T-helper 22 cell (primary cell): Measurements from ENCODE around the gene ABCC9.

Source experiments
- DNase-seq: peaks from one replicate; pipeline ENCODE4 v3.0.0-alpha.2; 2020; ENCODE audit warnings: low read depth

The ABCC9 gene

GRCh38 chr12:21940549-21941505 is at the start of gene ABCC9:
Gene ABCC9 (minus strand): TSS chr12:21941426. CDS start chr12:21936674, 4,752 bp downstream.
- DNase-seq, result no peak

DNA sequence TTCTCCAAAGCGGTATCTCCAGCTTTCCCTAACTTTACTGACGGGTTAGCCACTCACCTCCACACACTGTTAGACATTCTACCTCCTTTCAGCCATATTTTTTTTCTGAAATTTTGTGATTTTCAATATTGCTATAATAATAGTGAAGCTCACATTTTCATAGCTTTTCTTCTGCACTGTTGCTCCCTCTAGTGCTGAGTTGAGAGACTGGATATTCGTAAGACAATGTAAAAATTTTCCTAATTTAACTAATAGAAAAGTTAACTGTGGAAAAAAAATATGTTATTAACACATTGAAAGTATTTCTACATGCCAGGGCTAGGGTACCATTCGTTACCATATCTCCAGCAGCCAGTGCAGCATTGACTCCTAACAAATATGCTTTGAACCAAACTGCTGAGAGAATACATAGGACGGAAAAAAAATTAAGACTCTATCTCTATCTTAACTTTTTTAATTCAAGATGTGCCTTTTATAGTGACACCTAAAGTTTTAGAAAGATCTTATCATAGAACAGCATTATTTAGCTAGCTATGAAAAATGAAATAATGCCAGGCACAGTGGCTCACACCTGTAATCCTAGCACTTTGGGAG is 48.7 kb upstream of the ABCC9 start:
- DNase-seq, result no peak

GRCh38 chr12:21988619-21989018 is 47.4 kb upstream of the ABCC9 start:
- DNase-seq, result no peak

DNA sequence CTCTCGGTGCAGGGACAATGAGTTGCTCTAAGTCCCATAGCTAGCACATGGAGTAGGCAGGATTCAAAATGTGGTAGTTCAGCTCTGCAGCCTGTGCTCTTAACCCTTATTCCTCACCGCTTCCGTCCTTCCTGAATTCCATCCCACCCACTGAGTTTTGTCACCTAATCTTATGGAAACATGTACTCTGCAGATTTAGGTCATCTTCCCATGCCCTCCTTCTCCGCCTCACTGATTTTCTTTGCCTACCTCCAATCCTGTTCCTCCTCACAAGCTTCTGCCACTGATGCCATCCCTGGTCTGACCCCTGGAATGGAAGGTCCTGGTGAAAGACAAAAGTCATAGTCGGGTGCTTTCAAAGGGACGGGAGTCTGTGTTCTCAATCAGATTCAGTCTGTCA is 46.5 kb upstream of the ABCC9 start:
- no peak for DNase-seq

GRCh38 chr12:21985155-21985554 is 43.9 kb upstream of the ABCC9 start:
- DNase-seq, result no peak

- DNase-seq, result no peak
These were observed 43.1 kb upstream of the ABCC9 start for GRCh38 chr12:21984375-21984774.

DNA sequence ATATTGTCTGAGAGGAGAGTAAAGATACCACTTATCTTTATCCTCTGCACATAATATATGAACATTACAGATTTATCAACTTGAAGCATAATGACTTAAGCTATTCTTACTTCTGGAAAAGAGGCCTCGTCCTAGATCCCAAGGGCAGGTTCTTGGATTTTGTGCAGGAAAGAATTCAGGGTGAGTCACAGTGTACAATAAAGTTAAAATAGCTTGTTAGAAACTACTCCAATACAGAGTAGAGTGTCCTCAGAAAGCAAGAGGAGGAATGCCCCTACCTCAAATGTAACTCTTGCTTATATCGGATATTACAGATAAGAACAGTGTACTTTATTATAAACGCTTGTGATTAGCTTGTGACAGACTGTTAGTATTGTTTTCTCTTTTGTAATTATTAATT is 41.9 kb upstream of the ABCC9 start:
- no peak for DNase-seq

DNA sequence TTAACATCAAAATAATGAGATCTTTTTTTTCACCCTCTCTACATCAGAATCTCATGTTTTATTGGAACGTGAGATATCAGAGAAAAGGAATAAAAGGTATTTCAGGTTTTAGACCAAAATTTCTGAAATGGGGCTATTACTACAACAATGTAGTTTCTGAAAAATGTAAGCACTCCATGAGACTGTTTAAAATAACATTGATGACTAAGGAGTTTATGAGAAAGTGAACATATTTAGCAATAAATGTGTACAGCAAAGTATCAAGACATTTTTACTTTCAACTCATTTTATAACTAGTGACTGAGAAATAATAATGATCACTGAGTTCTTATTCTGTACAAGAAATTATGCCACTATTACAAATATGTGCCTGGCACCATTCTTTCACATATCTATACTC is 39.3 kb upstream of the ABCC9 start:
- DNase-seq, result no peak

- no peak for DNase-seq
These were observed 34.1 kb upstream of the ABCC9 start for GRCh38 chr12:21975293-21975692.

DNA sequence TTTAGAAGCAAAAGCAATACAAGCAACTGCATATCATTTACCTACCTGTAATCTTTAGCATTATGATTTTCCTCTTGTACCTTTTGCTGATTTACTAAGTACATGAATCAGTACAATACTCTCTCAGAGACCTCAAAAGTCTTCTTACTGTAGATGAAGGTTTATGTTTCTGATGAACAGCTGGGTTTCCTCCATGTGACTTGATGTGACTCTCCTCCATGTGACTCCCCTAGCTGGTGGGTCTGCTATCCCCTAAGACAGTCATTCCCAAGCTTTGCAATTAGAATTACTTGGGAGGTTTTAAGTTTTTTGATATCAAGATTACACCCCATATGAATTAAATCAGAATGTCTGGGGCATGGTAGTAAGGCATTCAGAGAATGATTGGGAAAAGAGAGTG is 32.0 kb upstream of the ABCC9 start:
- no peak for DNase-seq

DNA sequence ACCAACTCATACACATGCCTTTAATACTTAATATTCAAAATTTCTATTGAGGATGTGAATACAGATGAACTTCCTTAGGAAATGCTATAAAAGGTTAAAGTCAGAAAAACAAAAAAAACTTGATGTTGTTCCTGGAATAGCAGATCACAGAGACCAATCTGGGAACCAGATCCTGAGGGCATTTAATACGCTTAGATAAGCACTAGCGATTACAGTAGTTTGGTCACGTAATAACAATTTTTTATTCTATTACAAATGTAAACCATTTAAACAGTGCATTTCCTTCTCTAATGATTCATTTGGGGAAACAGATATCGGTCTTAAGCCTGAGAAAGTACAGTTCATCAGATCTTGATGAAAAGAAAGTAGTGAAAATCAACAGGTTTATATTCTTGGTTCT is 30.8 kb upstream of the ABCC9 start:
- DNase-seq, result no peak

DNA sequence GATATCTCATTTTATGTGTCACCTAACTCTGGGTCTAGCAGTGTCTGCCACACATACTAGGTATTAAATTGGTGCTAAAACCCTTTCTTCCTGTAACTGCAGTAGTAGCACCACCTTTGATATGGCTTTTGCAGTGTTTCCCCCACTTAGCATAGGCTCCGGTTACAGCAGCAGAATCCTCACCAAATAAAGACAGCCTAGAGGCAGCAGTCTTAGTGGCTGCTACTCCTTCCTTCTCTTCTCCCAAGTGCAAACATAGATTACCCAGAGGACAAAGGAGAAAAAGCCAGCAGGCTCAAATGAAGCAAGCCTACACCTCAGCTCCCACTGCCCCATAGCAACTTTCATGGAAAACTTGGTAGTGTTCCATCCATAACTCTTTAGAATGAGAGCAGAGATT is 30.1 kb upstream of the ABCC9 start:
- no peak for DNase-seq

- DNase-seq, result no peak
These were observed 21.6 kb upstream of the ABCC9 start for GRCh38 chr12:21962821-21963220.

- DNase-seq, result no peak
These were observed 21.0 kb upstream of the ABCC9 start for GRCh38 chr12:21962236-21962635.

DNA sequence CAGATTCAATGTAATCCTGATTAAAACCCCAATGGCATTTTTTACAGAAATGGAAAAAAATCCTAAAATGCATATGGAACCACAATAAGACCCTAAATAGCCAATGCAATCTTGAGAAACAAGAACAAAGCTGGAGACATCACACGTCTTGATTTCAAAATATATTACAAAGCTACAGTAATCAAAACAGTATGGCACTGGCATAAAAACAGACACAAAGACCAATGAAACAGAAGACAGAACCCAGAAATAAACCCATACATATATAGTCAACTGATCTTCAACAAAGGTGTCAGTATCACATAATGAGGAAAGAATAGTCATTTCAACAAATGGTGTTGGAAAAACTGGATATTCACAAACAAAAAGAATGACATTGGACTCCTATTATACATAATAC is 9.4 kb upstream of the ABCC9 start:
- no peak for DNase-seq

- no peak for DNase-seq
These were observed 7.8 kb upstream of the ABCC9 start for GRCh38 chr12:21949036-21949435.

- no peak for DNase-seq
These were observed 5.8 kb upstream of the ABCC9 start for GRCh38 chr12:21946983-21947382.

GRCh38 chr12:21945002-21945401 is 3.8 kb upstream of the ABCC9 start:
- no peak for DNase-seq

DNA sequence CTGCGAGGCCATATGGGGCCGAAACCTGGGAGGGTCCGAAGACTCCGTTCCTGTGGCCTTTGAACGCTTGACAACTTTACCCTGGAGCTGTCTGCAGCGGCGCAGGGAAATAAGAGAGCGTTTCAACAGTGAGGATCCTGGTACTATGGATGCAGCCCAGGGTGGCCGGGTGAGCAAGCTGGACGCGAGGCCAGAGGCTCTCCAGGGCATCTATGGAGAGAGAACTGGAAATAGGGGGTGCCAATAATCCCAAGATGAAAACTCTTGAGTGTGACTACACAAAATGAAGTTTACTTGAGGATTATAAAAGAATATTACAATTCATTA is 1.1 kb upstream of the ABCC9 start:
- DNase-seq, result no peak

DNA sequence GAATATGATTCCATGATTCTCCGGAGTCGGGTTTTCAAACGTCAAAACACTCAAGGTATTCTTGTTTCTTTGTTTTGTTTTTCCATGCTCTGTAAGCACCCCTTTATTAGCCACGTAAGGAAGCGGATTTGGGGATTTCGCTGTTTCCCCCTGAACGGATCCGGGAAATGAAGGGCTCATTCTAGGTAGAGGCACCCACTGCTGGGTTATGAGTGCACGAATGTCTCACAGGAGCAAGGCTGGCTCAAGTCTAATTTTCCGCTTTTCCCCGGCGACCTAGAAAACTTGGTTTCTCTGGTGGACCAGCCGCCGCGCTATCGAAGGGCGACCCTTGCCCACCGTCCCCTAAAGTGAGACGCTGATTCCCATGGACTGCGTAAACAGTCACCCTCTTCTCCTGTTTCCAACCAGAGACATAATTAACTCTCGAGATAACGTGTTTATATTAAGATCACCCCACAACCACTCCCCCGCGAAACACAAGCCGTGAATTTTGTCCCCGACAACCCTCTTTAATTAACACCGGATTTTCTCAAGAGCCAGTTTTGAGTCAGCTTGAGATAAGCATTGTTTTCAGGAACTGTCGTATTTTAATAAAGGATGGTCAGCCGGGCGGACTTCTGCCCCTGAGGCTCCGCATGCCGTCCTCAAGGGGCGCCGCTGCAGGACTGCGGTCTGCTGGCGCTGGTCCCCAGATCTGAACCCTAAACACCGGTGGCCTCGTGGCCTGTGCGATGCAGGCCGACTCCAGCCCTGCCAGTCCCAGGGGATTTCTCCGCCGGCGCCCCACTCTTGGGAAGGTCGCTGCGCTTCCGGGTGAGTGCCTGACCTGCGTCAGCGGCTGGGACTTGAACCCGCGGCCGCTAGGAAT is 515 bp upstream of the ABCC9 start:
- no peak for DNase-seq

- DNase-seq, result no peak
These were observed 1.8 kb downstream of the ABCC9 start for GRCh38 chr12:21939435-21939834.

- no peak for DNase-seq
These were observed 2.3 kb downstream of the ABCC9 start for GRCh38 chr12:21938879-21939278.

DNA sequence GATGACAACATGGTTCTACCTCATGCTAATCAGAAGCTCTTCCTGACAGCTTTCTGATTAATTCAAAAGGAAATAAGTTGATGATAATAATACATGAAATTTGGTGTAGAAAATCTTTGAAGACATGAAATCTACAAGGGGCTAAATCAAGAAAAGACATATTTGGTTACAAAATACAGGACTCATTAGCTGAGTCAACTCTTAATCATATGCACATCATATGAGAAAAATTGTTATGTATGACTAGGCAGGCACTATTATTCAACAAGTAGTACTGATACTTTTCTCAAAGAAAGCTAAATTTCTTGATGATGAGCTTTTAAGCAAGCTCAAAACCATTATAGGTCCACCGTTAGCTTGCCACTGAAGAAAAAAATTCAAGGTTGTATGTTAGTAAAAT is 7.1 kb downstream of the ABCC9 start:
- DNase-seq, result no peak
